ENCODE data around the gene MAVS.
A peak's percentile ranks its signal among the peaks of the same experiment; 100 is the strongest.

Gene MAVS

DNA sequence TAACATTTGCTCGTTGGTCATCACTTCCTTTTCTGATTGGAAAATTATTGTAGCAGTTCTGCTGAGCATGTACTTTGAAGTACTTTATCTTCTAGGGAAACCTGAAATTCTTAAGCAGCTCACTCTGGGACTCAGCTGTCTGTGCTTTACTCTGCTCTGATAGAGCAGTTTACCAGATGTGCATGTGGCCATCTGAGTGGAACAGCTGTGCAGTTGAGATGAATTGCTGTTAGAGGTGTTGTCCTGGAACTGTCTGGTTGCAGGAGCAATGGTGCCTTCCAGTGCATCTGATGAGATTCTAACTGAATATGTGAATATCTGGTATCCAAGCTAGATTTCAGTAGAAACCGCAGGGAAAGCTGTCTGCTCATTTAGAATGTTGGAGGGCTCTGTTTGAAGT lies 69.7 kb downstream of the MAVS start:
- DNase-seq = no peak

GRCh38 chr20:3919352-3919751 lies 72.7 kb downstream of the MAVS start:
- DNase-seq = peak in 1 of 3 donors; percentile 37

DNA sequence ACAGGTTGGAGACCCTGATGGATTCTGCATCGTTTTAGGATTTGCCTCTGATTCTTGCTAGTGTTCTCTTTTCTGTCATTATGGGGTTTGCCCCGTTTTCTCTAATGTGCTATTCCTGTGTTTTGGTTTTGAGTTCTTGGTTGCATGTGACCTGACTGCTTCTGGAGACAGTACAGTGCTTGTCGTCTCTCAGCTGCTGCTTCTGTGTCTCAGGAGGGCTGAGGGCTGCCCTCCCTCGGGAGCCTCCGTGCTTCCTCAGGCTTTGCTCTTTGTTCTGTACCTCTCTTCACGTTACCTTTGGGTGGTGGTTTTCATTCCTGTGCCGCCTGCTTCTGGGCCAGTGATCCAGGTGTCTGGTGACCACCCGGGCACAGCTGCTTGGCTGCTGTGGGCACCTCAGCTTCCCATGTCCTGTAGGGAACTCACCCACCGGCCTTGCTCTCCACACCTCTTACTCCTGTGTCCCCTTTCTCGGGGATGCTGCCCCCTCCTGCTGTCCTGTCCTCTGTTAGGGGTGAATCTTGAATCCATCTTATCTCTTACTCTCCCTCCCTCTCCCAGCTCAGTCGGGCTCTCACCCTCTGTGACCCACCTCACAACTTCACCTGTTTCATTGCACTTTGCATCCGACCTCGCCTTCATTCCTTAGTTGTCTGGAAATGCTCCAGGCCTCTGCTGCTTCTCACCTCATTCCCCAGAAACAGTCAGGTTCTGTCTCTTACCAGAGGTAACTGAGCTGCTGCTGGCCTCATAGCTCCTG lies 75.8 kb downstream of the MAVS start:
- DNase-seq = no peak

- no peak for DNase-seq
Observed at GRCh38 chr20:3922983-3923339, 76.3 kb downstream of the MAVS start.

GRCh38 chr20:3923818-3924217 lies 77.2 kb downstream of the MAVS start:
- DNase-seq = peak; percentile 80 to 89 (median 82)

GRCh38 chr20:3924304-3925112 lies 77.9 kb downstream of the MAVS start:
- peak; percentile 67 to 84 (median 70) for DNase-seq

- no peak for DNase-seq
Observed at GRCh38 chr20:3925113-3925695, 78.6 kb downstream of the MAVS start.

Data from suppressor macrophage treated with lipopolysaccharide for 1 hour (primary cell).